SU-DHL-6 (cell line): ENCODE measurements around the gene CHKA.

ENCODE experiments used
- H2AFZ ChIP-seq: fragments of 200-600 bp; sonication (generic); 2 replicates; pipeline ENCODE4 v1.6.1; 2014; ENCODE audit warnings: low read depth, mild to moderate bottlenecking, moderate library complexity, mixed read lengths, antibody characterized with exemption, low read length; ENCODE audit not compliant: severe bottlenecking
- H3F3A ChIP-seq: fragments of 200-600 bp; shearing (Covaris generic); 2 replicates; pipeline ENCODE4 v1.6.0; 2016; ENCODE audit warnings: antibody characterized with exemption, mild to moderate bottlenecking; ENCODE audit not compliant: insufficient read depth
- H3K27ac ChIP-seq: fragments of 200-600 bp; sonication (generic); 2 replicates; pipeline ENCODE4 v1.5.1; 2016; ENCODE audit warnings: low read depth, mild to moderate bottlenecking, low read length, moderate library complexity, mixed read lengths
- H3K27me3 ChIP-seq: fragments of 200-600 bp; sonication (generic), shearing (Covaris generic); 2 replicates; pipeline ENCODE4 v1.6.0; 2014; ENCODE audit warnings: mild to moderate bottlenecking, low read length
- H3K36me3 ChIP-seq: fragments of 200-600 bp; sonication (generic); 2 replicates; pipeline ENCODE4 v1.6.1; 2014; ENCODE audit warnings: mild to moderate bottlenecking, low read length, mixed read lengths
- H3K4me2 ChIP-seq: fragments of 300-600, 200-600 bp; shearing (Covaris generic), sonication (generic); 2 replicates; pipeline ENCODE4 v1.6.0; 2014; ENCODE audit warnings: low read length, low read depth, mild to moderate bottlenecking; ENCODE audit not compliant: poor library complexity, severe bottlenecking
- H3K4me3 ChIP-seq: fragments of 200-600 bp; sonication (generic); 2 replicates; pipeline ENCODE4 v1.5.1; 2014; ENCODE audit warnings: antibody characterized with exemption, low read length, mild to moderate bottlenecking, mixed read lengths; ENCODE audit not compliant: insufficient read depth, poor library complexity, severe bottlenecking
- H3K79me2 ChIP-seq: fragments of 200-600 bp; sonication (generic); 2 replicates; pipeline ENCODE4 v1.6.1; 2014; ENCODE audit warnings: mild to moderate bottlenecking, low read length, moderate library complexity; ENCODE audit not compliant: insufficient read depth
- H3K9ac ChIP-seq: fragments of 200-600 bp; sonication (generic); 2 replicates; pipeline ENCODE4 v1.7.0; 2014; ENCODE audit warnings: mild to moderate bottlenecking, low read length
- H3K9me2 ChIP-seq: fragments of 200-600 bp; sonication (generic); replicated peaks from 2 replicates; pipeline ENCODE4 v1.6.1; 2014; ENCODE audit warnings: low read length; ENCODE audit not compliant: insufficient read depth
- H3K9me3 ChIP-seq: fragments of 200-600 bp; sonication (generic); 2 replicates; pipeline ENCODE4 v1.6.1; 2014; ENCODE audit warnings: low read length, mixed read lengths; ENCODE audit not compliant: insufficient read depth
- H4K20me1 ChIP-seq: fragments of 200-600 bp; sonication (generic); 2 replicates; pipeline ENCODE4 v1.6.1; 2014; ENCODE audit warnings: low read depth, mild to moderate bottlenecking, antibody characterized with exemption, low read length, moderate library complexity, mixed read lengths
- EZH2phosphoT487 ChIP-seq: fragments of 200-600 bp; sonication (generic), shearing (Covaris generic); conservative IDR thresholded peaks from 2 replicates; pipeline ENCODE4 v1.6.1; 2018; ENCODE audit warnings: mild to moderate bottlenecking, antibody characterized with exemption, low read length, moderate library complexity, mixed read lengths
- TF ChIP-seq, protein P1 (sequence below): fragments of 200-600 bp; sonication (generic); IDR thresholded peaks from one replicate; pipeline ENCODE4 v1.5.1; 2017; ENCODE audit warnings: antibody characterized with exemption, mild to moderate bottlenecking, low read length, moderate library complexity; ENCODE audit not compliant: insufficient read depth, poor library complexity, severe bottlenecking

The CHKA gene

DNA sequence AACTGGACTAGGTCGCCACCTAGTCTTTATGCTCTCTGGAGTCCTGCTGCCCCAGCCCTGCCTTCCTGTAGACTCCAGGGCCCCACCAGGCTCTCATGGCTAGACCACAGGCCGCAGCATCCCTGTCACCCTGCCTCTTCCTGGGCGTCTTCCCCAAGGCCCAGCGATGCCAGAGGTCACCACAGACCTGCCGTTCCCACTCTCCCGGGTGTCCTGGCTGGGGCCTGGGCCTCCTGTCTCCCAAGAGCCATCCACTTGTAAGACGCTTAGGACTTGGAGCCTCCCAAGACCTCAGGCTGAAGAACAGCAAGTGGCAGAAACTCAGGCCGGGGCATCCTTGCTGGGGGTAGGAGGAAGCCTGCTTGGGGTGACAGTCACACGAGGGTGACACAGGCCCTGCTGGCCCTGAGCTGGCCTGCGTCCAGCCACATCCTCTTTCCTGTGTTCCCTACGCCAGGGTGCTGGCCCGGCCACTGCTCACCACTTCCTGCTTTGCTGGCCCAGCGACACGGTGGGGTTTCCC lies 84.4 kb downstream of the CHKA start:
- H3K4me2 ChIP-seq = no peak overlapping the region
- no peak overlapping the region for H3K9ac ChIP-seq

GRCh38 chr11:68036141-68036716 lies 85.0 kb downstream of the CHKA start:
- no peak overlapping the region for H3K4me3 ChIP-seq
- peaks cover 36% of the 10 kb centered on the region for H3K79me2 ChIP-seq
- H3K27ac ChIP-seq = no peak overlapping the region
- no peaks in the 10 kb centered on the region; the same call in 1 of the 2 replicates for H3F3A ChIP-seq
- no peaks in the 10 kb centered on the region for H3K36me3 ChIP-seq
- no peak overlapping the region for H3K4me2 ChIP-seq
- H3K9me3 ChIP-seq = no peaks in the 10 kb centered on the region
- no peak overlapping the region for H2AFZ ChIP-seq
- no peaks in the 10 kb centered on the region for H3K9me2 ChIP-seq
- no peak overlapping the region for H3K9ac ChIP-seq
- no peaks in the 10 kb centered on the region for H3K27me3 ChIP-seq
- TF ChIP-seq, protein P1, sequence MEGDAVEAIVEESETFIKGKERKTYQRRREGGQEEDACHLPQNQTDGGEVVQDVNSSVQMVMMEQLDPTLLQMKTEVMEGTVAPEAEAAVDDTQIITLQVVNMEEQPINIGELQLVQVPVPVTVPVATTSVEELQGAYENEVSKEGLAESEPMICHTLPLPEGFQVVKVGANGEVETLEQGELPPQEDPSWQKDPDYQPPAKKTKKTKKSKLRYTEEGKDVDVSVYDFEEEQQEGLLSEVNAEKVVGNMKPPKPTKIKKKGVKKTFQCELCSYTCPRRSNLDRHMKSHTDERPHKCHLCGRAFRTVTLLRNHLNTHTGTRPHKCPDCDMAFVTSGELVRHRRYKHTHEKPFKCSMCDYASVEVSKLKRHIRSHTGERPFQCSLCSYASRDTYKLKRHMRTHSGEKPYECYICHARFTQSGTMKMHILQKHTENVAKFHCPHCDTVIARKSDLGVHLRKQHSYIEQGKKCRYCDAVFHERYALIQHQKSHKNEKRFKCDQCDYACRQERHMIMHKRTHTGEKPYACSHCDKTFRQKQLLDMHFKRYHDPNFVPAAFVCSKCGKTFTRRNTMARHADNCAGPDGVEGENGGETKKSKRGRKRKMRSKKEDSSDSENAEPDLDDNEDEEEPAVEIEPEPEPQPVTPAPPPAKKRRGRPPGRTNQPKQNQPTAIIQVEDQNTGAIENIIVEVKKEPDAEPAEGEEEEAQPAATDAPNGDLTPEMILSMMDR = no peak
- TF ChIP-seq EZH2phosphoT487 = no peak
- H4K20me1 ChIP-seq = no peaks in the 10 kb centered on the region

More for the DNA sequence above, 84.4 kb downstream of the CHKA start:
- Histone ChIP-seq H3K9me2 (no peaks in the 10 kb centered on the region), H3K27ac (peak overlapping the region; percentile 29; the same call in 1 of the 2 replicates), H2AFZ (no peak overlapping the region), H4K20me1 (no peaks in the 10 kb centered on the region), H3K36me3 (no peaks in the 10 kb centered on the region), H3K79me2 (peaks cover 32% of the 10 kb centered on the region), H3K27me3 (no peaks in the 10 kb centered on the region), H3K9me3 (no peaks in the 10 kb centered on the region), H3K4me3 (no peak overlapping the region), H3F3A (no peaks in the 10 kb centered on the region; the same call in 1 of the 2 replicates)
- TF ChIP-seq, protein P1 = no peak
- no peak for TF ChIP-seq EZH2phosphoT487

GRCh38 chr11:68035266-68035876 lies 85.8 kb downstream of the CHKA start:
- Histone ChIP-seq H3K9me2 (no peaks in the 10 kb centered on the region), H3K27ac (no peak overlapping the region)
- TF ChIP-seq EZH2phosphoT487 = no peak
- TF ChIP-seq, protein P1 = no peak

More at GRCh38 chr11:68035266-68035876, 85.8 kb downstream of the CHKA start:
- Histone ChIP-seq H3K4me3 (no peak overlapping the region), H4K20me1 (no peaks in the 10 kb centered on the region), H3F3A (no peaks in the 10 kb centered on the region; the same call in 1 of the 2 replicates), H3K9ac (no peak overlapping the region), H3K36me3 (no peaks in the 10 kb centered on the region), H3K79me2 (peaks cover 33% of the 10 kb centered on the region), H3K4me2 (no peak overlapping the region), H3K9me3 (no peaks in the 10 kb centered on the region), H3K27me3 (no peaks in the 10 kb centered on the region), H2AFZ (no peak overlapping the region)
